Activated gamma-delta T cell treated with anti-CD3 and anti-CD28 coated beads, Interleukin-2, amount 50 U/mL, for 16 hours (primary cell): ENCODE results near the gene KCTD3.

Source experiments
- DNase-seq: peaks from one replicate; pipeline ENCODE4 v3.0.0-alpha.2; 2020; ENCODE audit warnings: low read depth

The KCTD3 gene

GRCh38 chr1:215557504-215557903 is 9.6 kb upstream of the KCTD3 start:
- DNase-seq, result no peak

GRCh38 chr1:215557992-215558626 is 9.0 kb upstream of the KCTD3 start:
- no peak for DNase-seq

GRCh38 chr1:215567491-215568298 is 591 bp downstream of the KCTD3 start:
- DNase-seq, result no peak

GRCh38 chr1:215568299-215568692 is 1.2 kb downstream of the KCTD3 start:
- DNase-seq, result no peak

GRCh38 chr1:215569986-215570824 is 3.1 kb downstream of the KCTD3 start:
- no peak for DNase-seq

GRCh38 chr1:215581896-215582295 is 14.8 kb downstream of the KCTD3 start:
- no peak for DNase-seq

GRCh38 chr1:215583185-215583749 is 16.2 kb downstream of the KCTD3 start:
- DNase-seq, result no peak

GRCh38 chr1:215584389-215584788 is 17.3 kb downstream of the KCTD3 start:
- no peak for DNase-seq

- DNase-seq, result no peak
Observed at GRCh38 chr1:215589650-215590435, 22.7 kb downstream of the KCTD3 start.

GRCh38 chr1:215590779-215591491 is 23.8 kb downstream of the KCTD3 start:
- DNase-seq, result no peak

GRCh38 chr1:215594640-215595039 is 27.5 kb downstream of the KCTD3 start:
- DNase-seq, result no peak

GRCh38 chr1:215595231-215595630 is 28.1 kb downstream of the KCTD3 start:
- no peak for DNase-seq

- DNase-seq, result no peak
Observed at GRCh38 chr1:215597961-215598360, 30.9 kb downstream of the KCTD3 start.

GRCh38 chr1:215599418-215600074 is 32.4 kb downstream of the KCTD3 start:
- no peak for DNase-seq

- DNase-seq, result no peak
Observed at GRCh38 chr1:215600258-215600792, 33.2 kb downstream of the KCTD3 start.

- no peak for DNase-seq
Observed at GRCh38 chr1:215600867-215601266, 33.8 kb downstream of the KCTD3 start.

- no peak for DNase-seq
Observed at GRCh38 chr1:215601276-215601675, 34.2 kb downstream of the KCTD3 start.

- no peak for DNase-seq
Observed at GRCh38 chr1:215603319-215603718, 36.2 kb downstream of the KCTD3 start.

GRCh38 chr1:215605011-215605621 is 38.0 kb downstream of the KCTD3 start:
- no peak for DNase-seq

- DNase-seq, result no peak
Observed at GRCh38 chr1:215606036-215606435, 38.9 kb downstream of the KCTD3 start.
